ENCODE data around the gene ZNF207.
"Not testable (repeated sequence)": the region's sequence is repeated elsewhere in the genome, so short reads cannot be mapped to it uniquely, and the experiment has no call there.

ZNF207 gene

DNA sequence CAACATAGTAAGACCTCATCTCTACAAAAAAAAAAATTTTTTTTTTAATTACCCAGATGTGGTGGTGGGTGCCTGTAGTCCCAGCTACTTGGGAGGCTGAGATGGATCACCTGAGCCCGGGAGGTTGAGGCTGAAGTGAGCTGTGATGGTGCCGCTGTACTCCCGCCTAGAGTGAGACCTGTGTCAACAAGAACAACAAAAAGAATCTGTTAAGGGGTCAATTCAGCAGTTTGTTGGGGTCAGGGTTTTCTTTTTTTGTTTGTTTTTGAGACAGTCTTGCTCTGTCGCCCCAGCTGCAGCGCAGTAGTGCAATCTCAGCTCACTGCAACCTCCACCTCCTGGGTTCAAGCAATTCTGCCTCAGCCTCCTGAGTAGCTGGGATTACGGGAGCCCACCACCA lies 29.9 kb upstream of the ZNF207 start:
- H3K27me3 Mint-ChIP-seq = peaks cover 5 to 18% of the 10 kb centered on the region in 2 donors
- not testable (repeated sequence) for H3K4me3 Mint-ChIP-seq, H3K9me3 Mint-ChIP-seq

DNA sequence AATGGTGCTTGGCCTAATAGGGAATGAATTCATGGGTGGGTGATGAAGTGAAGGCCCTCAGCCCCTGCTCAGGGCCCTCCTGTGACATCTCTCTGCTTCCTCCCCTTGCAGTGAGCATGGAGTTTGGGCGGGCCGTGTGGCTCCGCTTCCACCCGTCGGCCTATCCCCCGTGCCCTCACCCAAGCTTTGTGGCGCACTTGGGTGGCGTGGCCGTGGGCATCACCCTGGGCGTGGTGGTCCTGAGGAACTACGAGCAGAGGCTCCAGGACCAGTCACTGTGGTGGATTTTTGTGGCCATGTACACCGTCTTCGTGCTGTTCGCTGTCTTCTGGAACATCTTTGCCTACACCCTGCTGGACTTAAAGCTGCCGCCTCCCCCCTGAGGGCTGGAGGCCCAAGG lies 29.1 kb upstream of the ZNF207 start:
- Mint-ChIP-seq H3K36me3 (ENCODE audit: insufficient read depth) (peaks cover 7% of the 10 kb centered on the region), H3K4me3 (no peak overlapping the region), H3K9me3 (no peaks in the 10 kb centered on the region), H3K27me3 (peaks cover 5 to 12% of the 10 kb centered on the region in 2 donors), H3K27ac (no peak overlapping the region), H3K4me1 (ENCODE audit: low read depth in 2 of 2) (peaks cover 4 to 6% of the 10 kb centered on the region in 2 donors)
- no peak for ATAC-seq (replicated peaks)
- DNase-seq = no peak

More for the DNA sequence above, 29.9 kb upstream of the ZNF207 start:
- ATAC-seq (replicated peaks); DNase-seq; H3K36me3 Mint-ChIP-seq (ENCODE audit: insufficient read depth); H3K4me1 Mint-ChIP-seq (ENCODE audit: low read depth in 2 of 2); H3K27ac Mint-ChIP-seq: not testable (repeated sequence)

DNA sequence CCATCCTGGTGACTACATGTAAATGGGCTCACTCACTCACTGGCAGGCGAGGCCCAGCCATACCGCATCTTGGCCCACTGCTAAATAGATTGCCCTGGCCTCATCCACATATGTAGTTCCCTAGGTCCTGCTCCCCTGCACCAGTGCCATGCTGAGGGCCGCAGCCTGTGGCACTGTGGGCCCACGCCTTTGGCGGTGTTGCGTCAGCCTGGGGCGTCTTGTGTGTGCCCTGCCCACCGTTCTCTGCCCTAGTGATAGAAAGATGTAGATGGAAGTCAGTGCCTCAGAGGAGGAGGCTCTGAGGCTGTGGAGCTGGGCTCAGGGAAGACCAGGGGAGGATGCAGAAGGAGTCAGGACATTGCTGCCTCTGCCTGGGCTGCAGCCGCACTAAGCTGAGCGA lies 26.9 kb upstream of the ZNF207 start:
- Mint-ChIP-seq H3K36me3 (ENCODE audit: insufficient read depth) (peaks cover 7% of the 10 kb centered on the region), H3K27me3 (no peaks in the 10 kb centered on the region), H3K4me3 (no peak overlapping the region), H3K9me3 (no peaks in the 10 kb centered on the region), H3K4me1 (ENCODE audit: low read depth in 2 of 2) (peaks cover 4 to 6% of the 10 kb centered on the region in 2 donors), H3K27ac (peak overlapping the region in 1 of 2 donors; percentile 16)
- ATAC-seq (replicated peaks) (no peak), DNase-seq (no peak)

DNA sequence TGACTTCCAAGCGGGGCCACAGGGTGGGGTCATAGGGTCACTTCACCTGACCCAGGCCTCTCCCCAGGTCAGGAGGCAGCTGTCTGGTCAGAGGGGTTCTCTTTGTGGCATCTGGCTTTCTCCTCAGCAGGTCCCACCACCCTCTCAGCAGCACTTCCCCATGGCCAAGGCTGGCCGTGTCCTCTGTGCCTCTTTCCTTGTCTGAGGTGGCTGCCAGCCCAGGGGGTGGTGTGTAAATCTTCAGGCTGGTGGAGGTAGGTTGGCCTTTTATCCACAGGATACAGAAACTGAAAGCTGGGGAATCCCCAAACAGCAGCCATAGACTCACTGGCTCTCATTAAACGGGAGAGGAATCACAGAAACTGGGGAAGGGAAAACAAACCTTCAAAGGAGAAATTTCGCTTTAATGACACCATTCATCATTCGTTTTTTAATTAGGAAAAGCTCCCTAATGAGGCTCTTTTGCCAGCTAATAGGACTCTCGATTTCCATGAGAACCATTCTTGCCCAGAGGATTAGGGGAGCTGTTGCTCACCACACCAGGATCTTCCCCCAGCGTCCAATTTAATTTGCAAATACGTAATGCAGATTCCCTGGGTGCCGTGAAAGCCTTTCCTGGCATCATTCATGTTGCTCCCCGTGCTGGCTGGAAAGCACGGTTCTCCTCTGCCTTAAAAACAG lies 26.0 kb upstream of the ZNF207 start:
- Mint-ChIP-seq H3K4me3 (no peak overlapping the region), H3K4me1 (ENCODE audit: low read depth in 2 of 2) (peaks cover 4 to 6% of the 10 kb centered on the region in 2 donors), H3K27ac (peak overlapping the region; percentile 46 to 74), H3K9me3 (no peaks in the 10 kb centered on the region), H3K36me3 (ENCODE audit: insufficient read depth) (peaks cover 7% of the 10 kb centered on the region), H3K27me3 (no peaks in the 10 kb centered on the region)
- DNase-seq (no peak), ATAC-seq (replicated peaks) (peak; percentile 69)

DNA sequence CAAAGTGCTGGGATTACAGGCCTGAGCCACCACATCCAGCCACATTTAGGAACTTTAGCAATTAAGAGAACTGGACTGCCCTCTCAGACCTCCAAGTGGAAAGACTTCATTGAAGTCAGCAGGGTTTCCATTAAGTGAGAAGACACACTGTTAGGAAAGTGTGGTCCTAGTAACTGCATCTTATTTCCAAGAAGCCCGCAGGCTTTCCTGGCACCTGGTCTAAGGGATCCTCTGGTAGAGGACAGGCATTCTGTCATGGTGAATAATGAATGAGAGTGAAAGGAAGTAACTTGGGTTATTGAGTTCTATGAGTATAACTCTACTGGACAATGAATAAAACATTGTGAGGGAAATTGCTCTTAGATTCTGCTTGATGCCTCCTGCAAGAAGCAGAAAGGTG lies 22.0 kb upstream of the ZNF207 start:
- no peaks in the 10 kb centered on the region for H3K27me3 Mint-ChIP-seq
- ATAC-seq (replicated peaks) = no peak
- no peak overlapping the region for H3K27ac Mint-ChIP-seq
- no peaks in the 10 kb centered on the region for H3K9me3 Mint-ChIP-seq
- H3K36me3 Mint-ChIP-seq (ENCODE audit: insufficient read depth) = peaks cover 4% of the 10 kb centered on the region
- H3K4me3 Mint-ChIP-seq = no peak overlapping the region
- DNase-seq = no peak
- H3K4me1 Mint-ChIP-seq (ENCODE audit: low read depth in 2 of 2) = peaks cover 18 to 19% of the 10 kb centered on the region in 2 donors

DNA sequence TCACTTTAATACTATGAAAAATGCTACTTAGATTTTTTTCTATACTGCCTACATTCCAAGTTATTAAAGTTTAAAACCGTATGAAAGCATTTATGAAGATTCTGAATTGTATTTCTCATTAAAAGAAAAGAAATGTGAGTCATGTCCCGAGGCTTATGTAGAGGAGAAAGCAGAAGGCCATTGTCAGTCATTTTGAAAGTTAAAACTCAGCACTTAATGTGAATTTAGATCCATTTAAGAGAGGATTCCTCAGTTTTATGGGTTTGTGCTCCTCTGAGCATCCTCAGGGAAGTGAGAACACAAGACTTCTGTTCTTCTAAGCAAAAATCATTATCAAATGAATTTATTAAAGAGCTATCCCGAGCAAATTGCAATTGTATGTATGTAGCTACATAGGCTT lies 19.8 kb upstream of the ZNF207 start:
- DNase-seq = no peak
- Mint-ChIP-seq H3K27me3 (no peaks in the 10 kb centered on the region), H3K9me3 (no peaks in the 10 kb centered on the region), H3K36me3 (ENCODE audit: insufficient read depth) (peaks cover 3% of the 10 kb centered on the region), H3K4me3 (no peak overlapping the region), H3K27ac (peak overlapping the region; percentile 86 to 88), H3K4me1 (ENCODE audit: low read depth in 2 of 2) (peaks cover 15 to 19% of the 10 kb centered on the region in 2 donors)
- ATAC-seq (replicated peaks) = no peak

DNA sequence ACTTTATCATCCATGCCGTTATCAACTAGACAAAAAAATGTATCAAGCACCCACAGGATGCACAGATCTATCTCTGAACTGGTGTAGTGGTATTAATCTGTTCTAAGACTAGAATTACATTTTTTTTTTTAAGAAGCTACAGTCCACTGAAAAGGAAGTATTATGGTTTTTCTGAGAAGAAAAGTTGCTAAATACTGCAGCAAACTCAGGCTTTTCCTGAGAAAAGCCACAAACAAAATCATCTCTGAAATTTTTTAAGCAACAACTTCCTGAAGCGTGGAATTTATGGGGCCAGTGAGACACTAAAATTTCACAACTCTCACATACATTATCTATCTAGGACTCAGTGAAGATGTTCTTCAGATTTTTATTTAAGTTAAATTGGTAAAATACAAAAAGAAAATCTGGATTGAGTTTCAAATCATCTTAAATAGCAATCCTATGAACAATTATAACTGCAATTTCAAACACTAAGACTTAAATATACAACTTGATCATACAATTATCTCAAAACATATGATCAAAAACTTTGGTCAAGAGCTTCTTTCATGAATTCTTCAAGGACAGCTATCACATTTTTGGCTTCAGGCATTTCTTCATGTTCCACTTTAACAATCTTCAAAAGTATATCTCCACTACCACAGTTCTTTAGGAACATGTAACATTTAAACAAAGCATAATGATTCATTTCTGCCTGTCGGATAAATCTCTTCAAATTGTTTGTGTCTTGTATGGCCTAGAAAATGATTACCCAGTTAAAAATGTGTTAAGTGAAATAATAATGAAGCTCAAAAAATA lies 18.5 kb upstream of the ZNF207 start:
- Mint-ChIP-seq H3K9me3 (no peaks in the 10 kb centered on the region), H3K4me3 (peak overlapping the region; percentile 46 to 52), H3K4me1 (ENCODE audit: low read depth in 2 of 2) (peaks cover 17 to 19% of the 10 kb centered on the region in 2 donors)

DNA sequence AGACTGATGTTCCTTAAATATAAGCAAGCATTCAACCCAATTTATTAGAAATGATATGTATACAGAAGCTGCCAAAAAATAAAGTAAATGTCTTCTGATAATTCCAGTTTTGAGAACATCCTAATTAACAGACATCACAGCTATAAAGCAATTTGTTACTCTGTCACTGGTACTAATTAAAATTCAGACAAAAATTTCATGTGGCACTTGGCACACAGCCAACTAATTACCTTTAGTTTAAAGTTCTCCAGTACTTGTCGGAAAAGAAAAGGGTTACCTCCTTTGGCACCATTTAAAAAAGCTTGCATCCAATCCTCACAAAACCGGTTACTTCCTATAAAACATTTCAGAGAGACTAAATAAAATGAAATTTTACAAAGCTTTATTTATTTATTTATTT lies 16.8 kb upstream of the ZNF207 start:
- H3K4me1 Mint-ChIP-seq (ENCODE audit: low read depth in 2 of 2) = peaks cover 17 to 19% of the 10 kb centered on the region in 2 donors
- ATAC-seq (replicated peaks) (no peak), DNase-seq (no peak)
- H3K9me3 Mint-ChIP-seq = no peaks in the 10 kb centered on the region
- H3K4me3 Mint-ChIP-seq = no peak overlapping the region
- H3K27me3 Mint-ChIP-seq = no peaks in the 10 kb centered on the region
- peaks cover 10% of the 10 kb centered on the region for H3K36me3 Mint-ChIP-seq (ENCODE audit: insufficient read depth)
- no peak overlapping the region for H3K27ac Mint-ChIP-seq

More for the DNA sequence above, 18.5 kb upstream of the ZNF207 start:
- no peak for ATAC-seq (replicated peaks)
- H3K36me3 Mint-ChIP-seq (ENCODE audit: insufficient read depth) = peaks cover 3% of the 10 kb centered on the region
- DNase-seq = no peak
- no peaks in the 10 kb centered on the region for H3K27me3 Mint-ChIP-seq
- H3K27ac Mint-ChIP-seq = peak overlapping the region; percentile 67 to 86

DNA sequence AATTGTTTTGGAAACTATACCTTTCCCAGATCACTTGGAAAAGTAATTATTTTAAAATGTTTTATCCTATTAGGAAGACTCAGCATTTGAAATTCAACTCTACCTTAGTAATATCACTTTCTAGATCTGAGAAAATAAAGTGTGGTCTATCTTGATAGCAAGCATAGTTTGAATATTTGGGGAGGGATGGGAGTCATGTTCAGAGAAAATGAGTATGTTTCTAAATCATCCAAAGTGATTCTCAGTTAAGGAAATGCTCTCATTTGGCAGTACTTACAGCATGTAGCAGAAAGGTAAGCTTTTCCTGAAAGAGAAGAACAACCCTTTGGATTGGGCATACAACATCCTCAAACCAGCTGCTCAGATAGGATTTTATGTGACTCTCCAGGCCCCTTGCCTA lies 14.9 kb upstream of the ZNF207 start:
- Mint-ChIP-seq H3K9me3 (no peaks in the 10 kb centered on the region), H3K27ac (no peak overlapping the region), H3K4me3 (no peak overlapping the region), H3K36me3 (ENCODE audit: insufficient read depth) (peaks cover 15% of the 10 kb centered on the region), H3K4me1 (ENCODE audit: low read depth in 2 of 2) (peaks cover 17 to 18% of the 10 kb centered on the region in 2 donors), H3K27me3 (no peaks in the 10 kb centered on the region)
- ATAC-seq (replicated peaks) = no peak
- DNase-seq = no peak

DNA sequence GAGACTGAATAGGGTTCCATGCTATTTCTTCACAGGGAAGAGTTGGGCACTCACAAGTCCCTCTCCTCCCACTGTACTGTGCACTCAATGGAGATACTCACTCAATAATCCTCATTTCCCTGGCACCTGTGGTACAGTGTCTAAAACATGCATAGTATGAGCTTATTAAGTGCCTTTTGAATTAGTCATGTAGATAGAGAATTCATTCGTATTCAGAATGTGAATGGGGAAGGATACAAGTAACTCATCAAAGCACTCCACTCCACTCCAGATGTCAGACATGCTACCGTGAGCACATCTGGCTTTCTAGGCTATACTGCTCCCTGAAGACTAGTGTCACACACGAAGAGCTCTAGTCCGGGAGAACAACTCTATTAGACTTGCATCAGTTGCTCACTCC lies 14.3 kb upstream of the ZNF207 start:
- ATAC-seq (replicated peaks) (no peak), DNase-seq (no peak)
- Mint-ChIP-seq H3K36me3 (ENCODE audit: insufficient read depth) (peaks cover 17% of the 10 kb centered on the region), H3K27me3 (no peaks in the 10 kb centered on the region), H3K27ac (peak overlapping the region in 1 of 2 donors; percentile 51), H3K9me3 (no peaks in the 10 kb centered on the region), H3K4me3 (no peak overlapping the region), H3K4me1 (ENCODE audit: low read depth in 2 of 2) (peaks cover 12 to 17% of the 10 kb centered on the region in 2 donors)

DNA sequence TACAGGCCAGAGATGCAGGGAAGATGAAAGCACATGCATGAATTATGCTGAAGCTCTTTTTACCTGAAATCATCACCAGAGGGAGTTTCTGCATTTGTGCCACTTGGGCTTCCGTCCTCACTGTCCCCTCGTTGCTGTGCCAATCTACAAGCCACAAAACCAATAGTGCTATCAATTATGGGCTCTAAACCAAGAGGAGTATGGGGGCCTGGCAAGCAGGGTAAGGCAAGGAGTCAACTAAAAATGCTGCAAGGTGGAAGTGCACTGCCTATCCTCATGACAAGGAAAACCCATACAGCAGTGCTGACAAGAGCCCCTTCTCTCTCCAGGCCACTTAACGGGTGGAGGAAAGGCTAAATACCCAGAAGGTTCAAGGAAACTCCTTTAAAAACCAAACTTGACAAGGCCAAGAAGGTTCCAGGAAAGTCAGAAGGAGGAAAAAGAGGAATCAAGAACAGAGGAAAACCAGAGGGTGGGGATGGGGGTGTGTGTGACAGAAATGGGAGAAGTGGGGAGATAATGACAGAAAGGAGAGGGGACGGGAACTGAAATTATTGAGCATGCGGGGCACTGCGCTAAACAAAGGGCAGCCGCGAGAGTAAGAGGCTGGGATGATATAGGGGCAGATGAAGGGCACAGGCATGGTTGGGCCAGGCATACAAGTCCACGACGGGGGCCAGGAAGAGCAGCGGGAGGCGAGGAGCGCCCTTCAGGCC lies 8.7 kb upstream of the ZNF207 start:
- peaks cover 11 to 15% of the 10 kb centered on the region in 2 donors for H3K4me1 Mint-ChIP-seq (ENCODE audit: low read depth in 2 of 2)
- ATAC-seq (replicated peaks) (peak; percentile 56), DNase-seq (peak; percentile 32 to 46 (median 39))
- peaks cover 24% of the 10 kb centered on the region for H3K36me3 Mint-ChIP-seq (ENCODE audit: insufficient read depth)
- H3K9me3 Mint-ChIP-seq = no peaks in the 10 kb centered on the region
- H3K27me3 Mint-ChIP-seq = no peaks in the 10 kb centered on the region
- H3K4me3 Mint-ChIP-seq = peak overlapping the region; percentile 91 to 96
- peak overlapping the region; percentile 88 to 94 for H3K27ac Mint-ChIP-seq

DNA sequence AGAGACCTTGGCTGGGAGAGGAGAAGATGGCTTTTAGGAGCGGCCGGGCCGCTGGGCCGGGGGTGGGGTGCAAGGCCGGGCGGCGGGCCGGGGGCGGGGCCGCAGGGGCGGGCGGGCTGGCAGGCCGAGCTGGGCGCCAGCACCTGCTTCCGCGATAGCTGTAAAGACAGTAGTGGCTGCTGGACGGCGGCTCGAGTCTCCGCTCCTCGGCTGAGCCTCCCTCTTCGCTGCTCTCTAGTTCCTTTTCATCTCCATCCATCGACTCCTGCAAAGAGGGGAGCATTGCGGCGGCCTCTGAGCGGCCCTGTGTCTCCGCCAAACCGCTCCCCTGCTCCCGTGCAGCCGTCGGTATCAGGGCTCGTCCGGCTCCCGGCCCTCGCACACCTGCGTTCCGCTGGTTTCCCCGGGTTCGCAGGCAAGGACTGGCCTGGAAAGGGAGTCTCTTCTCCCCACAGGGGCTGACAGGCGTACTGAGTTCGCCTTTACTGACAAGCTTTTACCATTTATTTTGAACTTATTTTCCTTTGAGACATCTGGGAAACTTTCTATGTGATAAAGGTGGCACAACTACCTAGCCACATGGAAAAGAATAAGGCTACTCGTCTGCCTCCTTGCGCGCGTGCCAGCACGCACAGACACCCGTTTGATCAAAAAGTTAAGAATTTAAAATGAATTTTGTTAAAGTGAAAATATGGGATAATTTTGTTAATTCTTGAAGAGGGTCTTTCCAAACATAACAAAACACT lies 7.9 kb upstream of the ZNF207 start, which contains the start of gene C17orf75:
Gene C17orf75 (minus strand): TSS at position 317 of the 746 bp plus-strand sequence. CDS start 34 bp downstream, at position 283.
- Mint-ChIP-seq H3K27me3 (no peaks in the 10 kb centered on the region), H3K27ac (peak within 1 kb of the TSS; percentile 88 to 94), H3K36me3 (ENCODE audit: insufficient read depth) (peaks cover 24% of the 10 kb centered on the region), H3K9me3 (no peaks in the 10 kb centered on the region), H3K4me1 (ENCODE audit: low read depth in 2 of 2) (peaks cover 11 to 15% of the 10 kb centered on the region in 2 donors), H3K4me3 (peak within 1 kb of the TSS; percentile 91 to 96)
- DNase-seq (peak; percentile 66 to 76 (median 72)), ATAC-seq (replicated peaks) (peak; percentile 85)
